T-helper 2 cell treated with Interferon-gamma antibody and Interleukin-4, amounts not matched to agents 5 μg/mL and 100 μg/mL, for 36 hours (primary cell): ENCODE results near the gene ZBTB7C.

Experiments used
- DNase-seq: peaks from one replicate; pipeline ENCODE4 v3.0.0; 2021; ENCODE audit warnings: low spot score
- H3K27ac Mint-ChIP-seq: one replicate; pipeline ENCODE4 v1.8.0; 2021; ENCODE audit warnings: mild to moderate bottlenecking, mixed read lengths
- H3K27me3 Mint-ChIP-seq: one replicate; pipeline ENCODE4 v1.8.0; 2021; ENCODE audit warnings: low read depth, mixed read lengths
- H3K36me3 Mint-ChIP-seq: one replicate; pipeline ENCODE4 v1.8.0; 2021; ENCODE audit warnings: low read depth, mixed read lengths
- H3K4me1 Mint-ChIP-seq: one replicate; pipeline ENCODE4 v1.8.0; 2021; ENCODE audit warnings: low read depth, mixed read lengths
- H3K4me3 Mint-ChIP-seq: one replicate; pipeline ENCODE4 v1.8.0; 2022; ENCODE audit warnings: mild to moderate bottlenecking, moderate library complexity, mixed read lengths
- H3K9me3 Mint-ChIP-seq: one replicate; pipeline ENCODE4 v1.8.0; 2021; ENCODE audit warnings: mixed read lengths

The ZBTB7C gene

DNA sequence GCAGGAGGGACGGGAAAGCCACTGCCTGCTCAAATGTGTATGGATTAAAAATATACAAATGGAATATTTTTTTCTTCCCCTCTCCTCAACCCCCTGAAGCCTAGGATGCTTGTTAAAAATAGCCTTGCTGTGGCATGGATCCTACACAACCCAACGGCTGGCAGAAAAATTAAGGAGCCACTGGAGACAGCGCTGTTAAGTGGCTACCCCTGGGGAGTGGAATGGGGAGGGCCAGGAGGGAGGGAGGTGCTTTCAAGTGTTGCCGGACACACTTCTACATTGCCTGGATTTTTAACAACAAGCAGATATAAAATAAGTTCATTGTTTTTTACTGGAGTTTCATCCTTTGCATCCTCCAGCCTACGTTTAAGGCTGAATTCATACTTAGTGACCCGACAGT lies 66.6 kb downstream of the ZBTB7C start:
- Mint-ChIP-seq H3K4me1 (no peaks in the 10 kb centered on the region), H3K36me3 (no peaks in the 10 kb centered on the region), H3K27ac (no peak overlapping the region), H3K4me3 (no peak overlapping the region), H3K27me3 (peaks cover 6% of the 10 kb centered on the region), H3K9me3 (no peaks in the 10 kb centered on the region)
- DNase-seq = no peak

DNA sequence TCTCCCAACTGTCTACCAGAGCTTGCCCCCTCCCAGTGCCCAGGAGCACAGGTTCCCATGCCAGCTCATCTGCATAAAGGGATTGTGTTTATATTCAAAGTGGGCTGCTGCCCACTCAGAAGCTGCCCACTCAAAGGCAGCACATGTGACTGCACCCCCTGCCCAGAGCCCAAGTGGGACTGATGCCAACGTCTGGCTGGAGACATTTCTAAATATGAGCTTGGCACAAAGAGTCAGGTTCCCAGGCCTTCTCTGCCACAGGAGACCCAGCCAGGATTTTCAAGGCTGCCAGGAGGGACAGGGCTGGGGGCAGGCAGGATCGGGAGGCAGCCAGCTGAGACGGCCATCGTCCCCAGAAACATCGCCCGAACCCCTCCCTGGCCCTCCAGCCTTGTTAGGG lies 67.1 kb downstream of the ZBTB7C start:
- Mint-ChIP-seq H3K27me3 (peaks cover 6% of the 10 kb centered on the region), H3K4me3 (no peak overlapping the region), H3K36me3 (no peaks in the 10 kb centered on the region), H3K4me1 (no peaks in the 10 kb centered on the region), H3K9me3 (no peaks in the 10 kb centered on the region), H3K27ac (no peak overlapping the region)
- no peak for DNase-seq

DNA sequence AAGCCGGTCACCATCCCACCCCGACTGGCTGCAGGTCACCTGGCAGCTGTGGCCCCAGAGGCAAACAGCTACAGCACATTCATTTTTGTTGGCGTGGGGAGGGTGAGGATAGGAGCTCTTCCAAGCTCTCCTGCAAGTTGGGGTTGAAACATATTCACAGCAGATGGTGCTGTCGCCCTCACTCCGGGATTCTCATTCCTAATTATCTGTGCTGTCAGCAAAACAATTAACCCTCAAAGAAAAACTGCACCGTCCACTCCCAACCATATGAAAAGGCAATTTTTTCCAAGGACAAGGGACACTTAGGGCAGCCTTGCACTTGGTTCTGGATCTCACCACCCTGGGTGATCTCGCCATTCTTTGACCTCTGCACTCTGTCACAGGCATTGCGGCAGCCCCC lies 68.6 kb downstream of the ZBTB7C start:
- Mint-ChIP-seq H3K4me3 (no peak overlapping the region), H3K9me3 (no peaks in the 10 kb centered on the region), H3K36me3 (no peaks in the 10 kb centered on the region), H3K27ac (no peak overlapping the region), H3K4me1 (no peaks in the 10 kb centered on the region), H3K27me3 (no peaks in the 10 kb centered on the region)
- no peak for DNase-seq

GRCh38 chr18:48339692-48340091 lies 69.5 kb downstream of the ZBTB7C start:
- Mint-ChIP-seq H3K4me1 (no peaks in the 10 kb centered on the region), H3K27ac (no peak overlapping the region), H3K36me3 (no peaks in the 10 kb centered on the region), H3K9me3 (no peaks in the 10 kb centered on the region), H3K27me3 (no peaks in the 10 kb centered on the region), H3K4me3 (no peak overlapping the region)
- no peak for DNase-seq

DNA sequence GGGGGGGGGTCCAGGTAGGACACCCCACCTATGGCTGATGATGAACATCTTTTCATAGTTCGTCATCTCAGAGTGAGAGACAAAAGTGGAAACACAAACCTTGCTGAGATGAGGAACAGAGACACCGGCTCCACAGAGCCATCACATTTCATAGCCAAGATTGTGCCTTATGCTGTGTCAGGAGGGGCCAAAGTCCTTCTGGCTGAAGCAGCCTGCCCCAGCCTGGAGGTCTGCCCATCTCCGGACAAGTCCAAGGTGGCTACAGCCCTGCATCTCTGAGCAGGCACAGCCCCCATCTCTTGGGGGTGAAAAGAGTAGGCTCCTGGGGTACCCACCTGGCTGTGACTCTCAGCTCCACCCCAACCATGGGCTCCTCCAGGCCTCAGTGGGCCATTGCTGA lies 70.3 kb downstream of the ZBTB7C start:
- H3K9me3 Mint-ChIP-seq = no peaks in the 10 kb centered on the region
- no peaks in the 10 kb centered on the region for H3K4me1 Mint-ChIP-seq
- H3K36me3 Mint-ChIP-seq = no peaks in the 10 kb centered on the region
- H3K27ac Mint-ChIP-seq = no peak overlapping the region
- no peak overlapping the region for H3K4me3 Mint-ChIP-seq
- no peak for DNase-seq
- no peaks in the 10 kb centered on the region for H3K27me3 Mint-ChIP-seq

DNA sequence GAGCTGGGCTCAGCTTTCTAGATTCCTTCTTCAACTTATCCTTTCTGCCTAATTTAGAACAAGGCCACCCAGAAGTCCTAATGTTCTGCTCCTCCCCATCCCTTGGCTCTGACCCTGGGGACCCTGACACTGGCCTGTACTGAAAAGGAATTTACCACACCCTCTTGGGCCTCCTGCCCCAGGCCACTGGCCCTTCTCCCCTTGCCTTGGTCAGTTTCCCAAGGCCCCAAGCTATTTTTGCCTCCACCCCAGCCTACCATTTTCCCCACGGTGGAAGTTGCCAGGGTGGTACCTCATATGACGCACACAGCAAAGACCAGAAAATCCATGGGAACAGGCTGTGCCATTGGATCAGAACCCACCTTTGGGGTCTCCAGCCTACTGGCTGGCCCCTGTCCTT lies 72.1 kb downstream of the ZBTB7C start:
- no peaks in the 10 kb centered on the region for H3K9me3 Mint-ChIP-seq
- no peaks in the 10 kb centered on the region for H3K36me3 Mint-ChIP-seq
- H3K4me1 Mint-ChIP-seq = no peaks in the 10 kb centered on the region
- H3K4me3 Mint-ChIP-seq = no peak overlapping the region
- H3K27ac Mint-ChIP-seq = no peak overlapping the region
- no peak for DNase-seq
- peaks cover 4% of the 10 kb centered on the region for H3K27me3 Mint-ChIP-seq

DNA sequence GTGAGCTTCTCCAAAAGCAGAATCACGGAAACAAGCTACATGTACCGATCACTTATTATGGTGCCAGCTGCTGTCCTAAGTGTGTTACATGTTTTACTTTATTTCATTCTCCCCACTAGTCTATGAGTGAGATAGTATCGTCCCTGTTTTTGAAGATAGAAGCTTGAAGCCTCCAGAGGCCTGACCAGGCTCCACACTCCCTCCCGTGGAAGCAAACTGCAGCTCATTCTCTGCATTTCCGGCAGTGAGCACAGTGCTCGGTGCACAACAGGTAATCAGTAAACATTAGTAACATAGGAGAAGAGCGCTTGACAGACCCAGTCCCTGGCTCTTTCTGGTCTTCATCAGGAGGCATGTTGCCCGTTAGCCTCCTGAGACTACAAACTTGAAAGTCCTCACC lies 72.9 kb downstream of the ZBTB7C start:
- H3K27ac Mint-ChIP-seq = no peak overlapping the region
- DNase-seq = no peak
- no peaks in the 10 kb centered on the region for H3K36me3 Mint-ChIP-seq
- H3K4me1 Mint-ChIP-seq = no peaks in the 10 kb centered on the region
- no peak overlapping the region for H3K4me3 Mint-ChIP-seq
- no peaks in the 10 kb centered on the region for H3K9me3 Mint-ChIP-seq
- H3K27me3 Mint-ChIP-seq = peaks cover 5% of the 10 kb centered on the region

- Mint-ChIP-seq H3K4me3 (no peak overlapping the region), H3K36me3 (no peaks in the 10 kb centered on the region), H3K27me3 (peaks cover 7% of the 10 kb centered on the region), H3K27ac (no peak overlapping the region), H3K4me1 (no peaks in the 10 kb centered on the region), H3K9me3 (no peaks in the 10 kb centered on the region)
- DNase-seq = no peak
These were observed 73.4 kb downstream of the ZBTB7C start for GRCh38 chr18:48335829-48336228.

GRCh38 chr18:48334845-48335244 lies 74.3 kb downstream of the ZBTB7C start:
- DNase-seq = no peak
- H3K27me3 Mint-ChIP-seq = peaks cover 7% of the 10 kb centered on the region
- no peaks in the 10 kb centered on the region for H3K4me1 Mint-ChIP-seq
- H3K9me3 Mint-ChIP-seq = no peaks in the 10 kb centered on the region
- H3K4me3 Mint-ChIP-seq = no peak overlapping the region
- no peak overlapping the region for H3K27ac Mint-ChIP-seq
- H3K36me3 Mint-ChIP-seq = no peaks in the 10 kb centered on the region

GRCh38 chr18:48333563-48333962 lies 75.6 kb downstream of the ZBTB7C start:
- Mint-ChIP-seq H3K27me3 (peaks cover 7% of the 10 kb centered on the region), H3K36me3 (no peaks in the 10 kb centered on the region), H3K9me3 (no peaks in the 10 kb centered on the region), H3K27ac (no peak overlapping the region), H3K4me3 (no peak overlapping the region), H3K4me1 (no peaks in the 10 kb centered on the region)
- DNase-seq = no peak

DNA sequence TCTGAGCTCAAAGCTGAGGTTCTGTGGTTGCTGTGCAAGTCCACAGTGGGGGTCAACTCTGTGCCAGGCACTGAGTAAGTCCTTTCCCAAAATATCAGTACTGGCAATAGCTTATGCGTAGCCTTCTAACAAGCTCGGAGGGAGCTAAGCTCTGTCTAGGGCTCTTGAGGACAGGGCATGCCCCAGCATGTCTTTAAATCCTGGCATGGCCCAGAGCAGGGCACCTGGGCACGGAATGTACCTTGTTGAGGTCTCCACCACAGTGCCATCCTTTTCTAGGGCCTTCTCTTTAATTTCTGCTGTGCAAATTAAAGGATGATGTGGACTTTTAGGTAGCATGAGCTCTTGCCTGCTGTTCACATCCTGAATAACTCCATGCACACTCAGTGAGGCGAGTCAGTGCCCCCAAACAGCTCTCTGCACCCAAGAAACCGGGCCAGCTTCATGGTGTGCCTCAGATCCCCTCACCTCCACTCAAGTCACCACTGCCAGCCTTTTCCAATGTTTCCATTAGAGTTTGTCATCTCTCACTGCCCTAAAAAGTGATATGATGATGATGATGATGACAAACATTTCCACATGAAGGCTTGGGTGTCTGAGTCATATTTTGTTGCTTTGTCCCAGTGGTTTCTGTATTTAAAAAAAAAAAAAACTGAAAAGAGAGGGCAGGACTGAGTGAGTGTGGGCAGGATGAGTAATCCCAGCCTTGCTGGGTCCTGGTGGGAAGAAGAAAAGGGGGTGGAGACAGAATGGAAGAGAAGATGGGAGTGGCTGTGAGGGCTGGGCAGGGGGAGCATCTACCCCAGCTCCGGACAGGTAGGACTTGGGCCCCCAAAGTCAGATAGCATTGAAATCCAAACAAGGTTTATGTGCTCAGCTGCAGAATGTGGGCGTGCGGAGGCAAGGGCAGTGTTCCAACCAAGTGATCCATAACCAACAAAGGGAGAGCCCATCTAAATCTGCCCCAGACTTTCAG lies 78.9 kb downstream of the ZBTB7C start:
- Mint-ChIP-seq H3K9me3 (no peaks in the 10 kb centered on the region), H3K4me3 (no peak overlapping the region), H3K36me3 (no peaks in the 10 kb centered on the region), H3K27me3 (peaks cover 7% of the 10 kb centered on the region), H3K4me1 (no peaks in the 10 kb centered on the region), H3K27ac (no peak overlapping the region)
- DNase-seq = no peak

- H3K4me3 Mint-ChIP-seq = no peak overlapping the region
- no peak for DNase-seq
These were observed 80.5 kb downstream of the ZBTB7C start for GRCh38 chr18:48328473-48329210.

DNA sequence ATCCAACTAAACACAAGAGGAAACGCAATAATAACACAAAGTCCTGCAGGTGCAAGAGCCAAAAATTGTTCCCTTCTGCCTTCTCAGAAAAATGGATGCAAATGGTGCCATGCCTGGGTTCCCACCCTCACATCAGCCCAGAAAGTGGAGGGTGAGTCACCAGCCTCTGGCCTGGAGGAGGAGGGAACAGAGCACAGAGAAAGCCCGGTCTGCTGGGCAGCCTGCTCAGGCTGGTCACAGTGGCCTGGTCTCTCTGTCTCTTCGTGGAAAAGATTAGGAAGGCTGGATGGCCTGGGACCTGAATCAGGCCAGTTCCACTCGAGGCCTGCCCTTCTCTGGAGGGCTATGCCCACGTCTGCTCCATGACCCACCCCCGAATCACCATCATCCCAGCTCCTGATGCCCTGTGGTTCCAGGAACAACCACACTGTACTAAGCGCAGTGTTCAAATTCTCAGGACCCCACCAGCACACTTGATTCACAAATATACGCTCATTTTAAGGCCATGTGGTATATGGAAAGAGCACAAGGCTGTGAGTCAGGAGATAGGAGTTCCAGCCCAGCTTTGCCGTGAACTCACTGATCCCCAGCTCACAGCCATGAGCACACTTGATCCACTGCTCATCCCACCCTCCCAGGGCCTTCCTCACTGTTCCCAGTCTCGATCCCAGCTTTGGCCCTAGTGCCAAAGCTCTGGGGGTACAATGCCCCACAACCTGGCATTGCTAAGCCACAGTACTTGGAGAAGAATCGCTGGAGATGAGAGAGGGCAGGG lies 82.1 kb downstream of the ZBTB7C start:
- Mint-ChIP-seq H3K9me3 (no peaks in the 10 kb centered on the region), H3K4me1 (no peaks in the 10 kb centered on the region), H3K27me3 (peaks cover 7% of the 10 kb centered on the region), H3K4me3 (no peak overlapping the region), H3K27ac (no peak overlapping the region), H3K36me3 (no peaks in the 10 kb centered on the region)
- DNase-seq = no peak

More at GRCh38 chr18:48328473-48329210, 80.5 kb downstream of the ZBTB7C start:
- H3K27me3 Mint-ChIP-seq = peaks cover 7% of the 10 kb centered on the region
- no peaks in the 10 kb centered on the region for H3K36me3 Mint-ChIP-seq
- H3K9me3 Mint-ChIP-seq = no peaks in the 10 kb centered on the region
- H3K27ac Mint-ChIP-seq = no peak overlapping the region
- no peaks in the 10 kb centered on the region for H3K4me1 Mint-ChIP-seq
